Measurements from ENCODE around the gene CTIF.

CTIF gene

DNA sequence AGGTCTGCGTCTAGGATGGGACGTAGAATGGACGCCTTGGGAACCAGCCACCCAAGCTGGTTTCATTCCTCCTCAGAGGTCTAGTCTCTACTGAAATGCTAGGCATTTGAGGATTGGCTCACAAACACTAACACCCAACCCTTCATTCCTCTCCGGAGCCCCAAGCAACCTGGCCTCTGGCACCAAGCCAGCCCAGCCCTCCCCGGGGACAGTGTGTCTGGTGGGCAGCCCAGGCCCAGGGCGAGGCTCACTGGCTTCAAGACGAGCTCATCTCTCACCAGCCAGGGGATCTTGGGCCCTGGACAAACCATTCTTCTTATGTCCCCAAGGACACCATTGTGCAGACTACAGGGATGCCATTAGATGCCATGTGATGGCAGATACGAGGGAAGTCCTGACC, 182.5 kb downstream of the CTIF start:
- Histone ChIP-seq H3K4me1 (ENCODE audit: control extremely low read depth in 1 of 4, control insufficient read depth in 4 of 4, insufficient read depth in 4 of 4, low read length in 3 of 4) (peaks cover 0 to 16% (median 3%) of the 10 kb centered on the region in 4 experiments), H3K9me3 (ENCODE audit: control extremely low read depth in 1 of 5, control insufficient read depth in 4 of 5, insufficient read depth in 2 of 5, low read depth in 1 of 5, low read length in 4 of 5) (peaks cover 0 to 9% (median 0%) of the 10 kb centered on the region in 5 experiments), H3K4me3 (ENCODE audit: control insufficient read depth in 1 of 7, extremely low read depth in 1 of 7, insufficient read depth in 4 of 7, low read depth in 2 of 7, low read length in 6 of 7) (no peak overlapping the region), H3K27ac (ENCODE audit: insufficient read depth in 1 of 2, low read depth in 1 of 2, low read length in 2 of 2, poor library complexity in 1 of 2, severe bottlenecking in 2 of 2) (no peak overlapping the region), H3K27me3 (replicated peaks in 2 of 5; ENCODE audit: control insufficient read depth in 4 of 5, insufficient read depth in 5 of 5, low read length in 4 of 5) (no peaks in the 10 kb centered on the region), H3K36me3 (ENCODE audit: control insufficient read depth in 4 of 4, insufficient read depth in 4 of 4, low read length in 3 of 4) (peaks cover 0 to 10% (median 1%) of the 10 kb centered on the region in 4 experiments)
- DNase-seq = no peak
- CTCF ChIA-PET = no interaction called here
- POLR2A ChIA-PET = no interaction called here
- 98% methylated on average over 6 of the region's 8 CpGs for WGBS (ENCODE audit: insufficient coverage)

DNA sequence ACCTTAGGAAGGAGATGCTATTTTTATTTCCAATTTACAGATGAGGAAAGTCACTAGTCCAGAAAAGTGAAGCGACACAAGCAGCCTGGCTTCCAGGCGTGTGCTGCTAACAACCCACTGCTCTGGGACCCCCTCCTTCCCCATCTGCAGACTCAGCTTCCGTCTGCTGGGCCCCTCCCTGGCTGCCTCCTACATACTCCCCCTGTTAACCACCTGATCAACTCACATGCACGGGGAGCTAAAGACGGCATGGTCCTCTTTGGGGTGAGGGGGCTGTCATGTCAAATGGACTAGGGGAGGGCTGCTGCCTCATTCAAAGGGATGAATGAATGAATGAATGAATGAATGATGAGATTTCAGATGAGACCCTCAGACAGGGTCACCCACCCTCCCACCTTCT, 184.2 kb downstream of the CTIF start:
- WGBS (ENCODE audit: insufficient coverage) = 94% methylated on average over 2 of the region's 5 CpGs
- Histone ChIP-seq H3K4me3 (ENCODE audit: control insufficient read depth in 1 of 7, extremely low read depth in 1 of 7, insufficient read depth in 4 of 7, low read depth in 2 of 7, low read length in 6 of 7) (no peak overlapping the region), H3K36me3 (ENCODE audit: control insufficient read depth in 4 of 4, insufficient read depth in 4 of 4, low read length in 3 of 4) (peaks cover 0 to 10% (median 1%) of the 10 kb centered on the region in 4 experiments), H3K9me3 (ENCODE audit: control extremely low read depth in 1 of 5, control insufficient read depth in 4 of 5, insufficient read depth in 2 of 5, low read depth in 1 of 5, low read length in 4 of 5) (peaks cover 0 to 20% (median 3%) of the 10 kb centered on the region in 5 experiments), H3K4me1 (ENCODE audit: control extremely low read depth in 1 of 4, control insufficient read depth in 4 of 4, insufficient read depth in 4 of 4, low read length in 3 of 4) (peaks cover 0 to 16% (median 2%) of the 10 kb centered on the region in 4 experiments), H3K27ac (ENCODE audit: insufficient read depth in 1 of 2, low read depth in 1 of 2, low read length in 2 of 2, poor library complexity in 1 of 2, severe bottlenecking in 2 of 2) (no peak overlapping the region), H3K27me3 (replicated peaks in 2 of 5; ENCODE audit: control insufficient read depth in 4 of 5, insufficient read depth in 5 of 5, low read length in 4 of 5) (no peaks in the 10 kb centered on the region)
- POLR2A ChIA-PET = no interaction called here
- CTCF ChIA-PET = interaction anchor here (0.9 to 1.1 kb wide), 2 partner anchors 9 to 40 kb away, joined by 3 read pairs; no protein-coding TSS in a partner anchor
- DNase-seq = no peak

GRCh38 chr18:48723837-48724236, 185.0 kb downstream of the CTIF start:
- 87% methylated on average over 2 of the region's 2 CpGs for WGBS (ENCODE audit: insufficient coverage)
- H3K4me3 ChIP-seq (ENCODE audit: control insufficient read depth in 1 of 7, extremely low read depth in 1 of 7, insufficient read depth in 4 of 7, low read depth in 2 of 7, low read length in 6 of 7) = no peak overlapping the region
- H3K4me1 ChIP-seq (ENCODE audit: control extremely low read depth in 1 of 4, control insufficient read depth in 4 of 4, insufficient read depth in 4 of 4, low read length in 3 of 4) = peaks cover 0 to 16% (median 2%) of the 10 kb centered on the region in 4 experiments
- peaks cover 0 to 3% (median 1%) of the 10 kb centered on the region in 4 experiments for H3K36me3 ChIP-seq (ENCODE audit: control insufficient read depth in 4 of 4, insufficient read depth in 4 of 4, low read length in 3 of 4)
- ChIA-PET POLR2A (no interaction called here), CTCF (interaction anchor here (0.9 to 1.5 kb wide), 2 partner anchors 9 to 10 kb away, joined by 3 read pairs; no protein-coding TSS in a partner anchor)
- peaks cover 0 to 16% (median 3%) of the 10 kb centered on the region in 5 experiments for H3K9me3 ChIP-seq (ENCODE audit: control extremely low read depth in 1 of 5, control insufficient read depth in 4 of 5, insufficient read depth in 2 of 5, low read depth in 1 of 5, low read length in 4 of 5)
- no peaks in the 10 kb centered on the region for H3K27me3 ChIP-seq (replicated peaks in 2 of 5; ENCODE audit: control insufficient read depth in 4 of 5, insufficient read depth in 5 of 5, low read length in 4 of 5)
- DNase-seq = no peak
- no peak overlapping the region for H3K27ac ChIP-seq (ENCODE audit: insufficient read depth in 1 of 2, low read depth in 1 of 2, low read length in 2 of 2, poor library complexity in 1 of 2, severe bottlenecking in 2 of 2)

DNA sequence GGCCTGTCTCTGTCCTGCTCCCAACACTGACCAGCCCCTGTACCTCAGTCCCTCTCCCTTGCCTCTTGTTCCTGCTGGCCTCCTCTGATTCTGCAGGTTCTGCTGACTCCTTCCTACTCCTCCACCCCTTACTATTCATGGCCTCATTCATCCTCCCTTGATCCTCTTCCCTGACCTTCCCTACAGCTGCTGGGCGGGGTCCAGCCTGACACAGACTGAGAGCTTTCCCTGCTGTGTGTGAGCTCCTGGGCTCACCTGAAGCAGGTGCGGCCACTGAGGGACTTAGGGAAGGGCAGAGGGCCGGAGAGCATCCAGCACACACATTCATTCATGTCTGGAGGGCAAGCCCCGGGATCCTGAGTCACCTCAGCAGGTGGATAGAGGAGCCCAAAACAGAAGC, 185.6 kb downstream of the CTIF start:
- Histone ChIP-seq H3K36me3 (ENCODE audit: control insufficient read depth in 4 of 4, insufficient read depth in 4 of 4, low read length in 3 of 4) (peaks cover 0 to 3% (median 1%) of the 10 kb centered on the region in 4 experiments), H3K9me3 (ENCODE audit: control extremely low read depth in 1 of 5, control insufficient read depth in 4 of 5, insufficient read depth in 2 of 5, low read depth in 1 of 5, low read length in 4 of 5) (peaks cover 0 to 16% (median 3%) of the 10 kb centered on the region in 5 experiments), H3K4me3 (ENCODE audit: control insufficient read depth in 1 of 7, extremely low read depth in 1 of 7, insufficient read depth in 4 of 7, low read depth in 2 of 7, low read length in 6 of 7) (no peak overlapping the region), H3K4me1 (ENCODE audit: control extremely low read depth in 1 of 4, control insufficient read depth in 4 of 4, insufficient read depth in 4 of 4, low read length in 3 of 4) (peaks cover 0 to 14% (median 2%) of the 10 kb centered on the region in 4 experiments), H3K27me3 (replicated peaks in 2 of 5; ENCODE audit: control insufficient read depth in 4 of 5, insufficient read depth in 5 of 5, low read length in 4 of 5) (no peaks in the 10 kb centered on the region), H3K27ac (ENCODE audit: insufficient read depth in 1 of 2, low read depth in 1 of 2, low read length in 2 of 2, poor library complexity in 1 of 2, severe bottlenecking in 2 of 2) (no peak overlapping the region)
- ChIA-PET POLR2A (no interaction called here), CTCF (interaction anchor here (1.5 kb wide), 1 partner anchor 8 kb away, joined by 3 read pairs; no protein-coding TSS in a partner anchor)
- DNase-seq = no peak
- WGBS (ENCODE audit: insufficient coverage) = 93% methylated on average over 2 of the region's 4 CpGs

GRCh38 chr18:48724939-48725338, 186.1 kb downstream of the CTIF start:
- POLR2A ChIA-PET = no interaction called here

GRCh38 chr18:48725562-48725961, 186.7 kb downstream of the CTIF start:
- no peak for DNase-seq
- H3K4me1 ChIP-seq (ENCODE audit: control extremely low read depth in 1 of 4, control insufficient read depth in 4 of 4, insufficient read depth in 4 of 4, low read length in 3 of 4) = peaks cover 0 to 3% (median 0%) of the 10 kb centered on the region in 4 experiments
- CTCF ChIA-PET = interaction anchor here (1.4 to 1.9 kb wide), 2 partner anchors 10 to 15 kb away, joined by 3 to 8 read pairs; no protein-coding TSS in a partner anchor
- H3K4me3 ChIP-seq (ENCODE audit: control insufficient read depth in 1 of 7, extremely low read depth in 1 of 7, insufficient read depth in 4 of 7, low read depth in 2 of 7, low read length in 6 of 7) = no peak overlapping the region
- no peaks in the 10 kb centered on the region for H3K27me3 ChIP-seq (replicated peaks in 2 of 5; ENCODE audit: control insufficient read depth in 4 of 5, insufficient read depth in 5 of 5, low read length in 4 of 5)
- peaks cover 0 to 16% (median 3%) of the 10 kb centered on the region in 5 experiments for H3K9me3 ChIP-seq (ENCODE audit: control extremely low read depth in 1 of 5, control insufficient read depth in 4 of 5, insufficient read depth in 2 of 5, low read depth in 1 of 5, low read length in 4 of 5)
- no peak overlapping the region for H3K27ac ChIP-seq (ENCODE audit: insufficient read depth in 1 of 2, low read depth in 1 of 2, low read length in 2 of 2, poor library complexity in 1 of 2, severe bottlenecking in 2 of 2)
- WGBS (ENCODE audit: insufficient coverage) = 100% methylated on average over 2 of the region's 3 CpGs
- H3K36me3 ChIP-seq (ENCODE audit: control insufficient read depth in 4 of 4, insufficient read depth in 4 of 4, low read length in 3 of 4) = peaks cover 0 to 3% (median 1%) of the 10 kb centered on the region in 4 experiments
- POLR2A ChIA-PET = no interaction called here

More at GRCh38 chr18:48724939-48725338, 186.1 kb downstream of the CTIF start:
- no peaks in the 10 kb centered on the region for H3K27me3 ChIP-seq (replicated peaks in 2 of 5; ENCODE audit: control insufficient read depth in 4 of 5, insufficient read depth in 5 of 5, low read length in 4 of 5)
- peaks cover 0 to 9% (median 2%) of the 10 kb centered on the region in 4 experiments for H3K4me1 ChIP-seq (ENCODE audit: control extremely low read depth in 1 of 4, control insufficient read depth in 4 of 4, insufficient read depth in 4 of 4, low read length in 3 of 4)
- peaks cover 0 to 16% (median 3%) of the 10 kb centered on the region in 5 experiments for H3K9me3 ChIP-seq (ENCODE audit: control extremely low read depth in 1 of 5, control insufficient read depth in 4 of 5, insufficient read depth in 2 of 5, low read depth in 1 of 5, low read length in 4 of 5)
- no peak overlapping the region for H3K27ac ChIP-seq (ENCODE audit: insufficient read depth in 1 of 2, low read depth in 1 of 2, low read length in 2 of 2, poor library complexity in 1 of 2, severe bottlenecking in 2 of 2)
- peaks cover 0 to 3% (median 1%) of the 10 kb centered on the region in 4 experiments for H3K36me3 ChIP-seq (ENCODE audit: control insufficient read depth in 4 of 4, insufficient read depth in 4 of 4, low read length in 3 of 4)
- DNase-seq = no peak
- CTCF ChIA-PET = interaction anchor here (1.5 kb wide), 1 partner anchor 8 kb away, joined by 3 read pairs; no protein-coding TSS in a partner anchor
- no peak overlapping the region for H3K4me3 ChIP-seq (ENCODE audit: control insufficient read depth in 1 of 7, extremely low read depth in 1 of 7, insufficient read depth in 4 of 7, low read depth in 2 of 7, low read length in 6 of 7)
- WGBS (ENCODE audit: insufficient coverage) = 92% methylated on average over 4 of the region's 5 CpGs

- WGBS (ENCODE audit: insufficient coverage) = 100% methylated on average over 2 of the region's 2 CpGs
- CTCF ChIA-PET = interaction anchor here (1.0 to 1.6 kb wide), 2 partner anchors 11 to 46 kb away, joined by 3 to 4 read pairs; no protein-coding TSS in a partner anchor
- H3K27ac ChIP-seq (ENCODE audit: insufficient read depth in 1 of 2, low read depth in 1 of 2, low read length in 2 of 2, poor library complexity in 1 of 2, severe bottlenecking in 2 of 2) = no peak overlapping the region
- peaks cover 0 to 3% (median 1%) of the 10 kb centered on the region in 4 experiments for H3K36me3 ChIP-seq (ENCODE audit: control insufficient read depth in 4 of 4, insufficient read depth in 4 of 4, low read length in 3 of 4)
- no peaks in the 10 kb centered on the region for H3K27me3 ChIP-seq (replicated peaks in 2 of 5; ENCODE audit: control insufficient read depth in 4 of 5, insufficient read depth in 5 of 5, low read length in 4 of 5)
- DNase-seq = no peak
- peaks cover 0 to 16% (median 3%) of the 10 kb centered on the region in 5 experiments for H3K9me3 ChIP-seq (ENCODE audit: control extremely low read depth in 1 of 5, control insufficient read depth in 4 of 5, insufficient read depth in 2 of 5, low read depth in 1 of 5, low read length in 4 of 5)
- no peaks in the 10 kb centered on the region for H3K4me1 ChIP-seq (ENCODE audit: control extremely low read depth in 1 of 4, control insufficient read depth in 4 of 4, insufficient read depth in 4 of 4, low read length in 3 of 4)
- POLR2A ChIA-PET = no interaction called here
- no peak overlapping the region for H3K4me3 ChIP-seq (ENCODE audit: control insufficient read depth in 1 of 7, extremely low read depth in 1 of 7, insufficient read depth in 4 of 7, low read depth in 2 of 7, low read length in 6 of 7)
Measured at GRCh38 chr18:48727681-48728080, 188.8 kb downstream of the CTIF start.
